ENCODE results near the gene PSMB5.
A peak's percentile ranks its signal among the peaks of the same experiment; 100 is the strongest.

The PSMB5 gene

DNA sequence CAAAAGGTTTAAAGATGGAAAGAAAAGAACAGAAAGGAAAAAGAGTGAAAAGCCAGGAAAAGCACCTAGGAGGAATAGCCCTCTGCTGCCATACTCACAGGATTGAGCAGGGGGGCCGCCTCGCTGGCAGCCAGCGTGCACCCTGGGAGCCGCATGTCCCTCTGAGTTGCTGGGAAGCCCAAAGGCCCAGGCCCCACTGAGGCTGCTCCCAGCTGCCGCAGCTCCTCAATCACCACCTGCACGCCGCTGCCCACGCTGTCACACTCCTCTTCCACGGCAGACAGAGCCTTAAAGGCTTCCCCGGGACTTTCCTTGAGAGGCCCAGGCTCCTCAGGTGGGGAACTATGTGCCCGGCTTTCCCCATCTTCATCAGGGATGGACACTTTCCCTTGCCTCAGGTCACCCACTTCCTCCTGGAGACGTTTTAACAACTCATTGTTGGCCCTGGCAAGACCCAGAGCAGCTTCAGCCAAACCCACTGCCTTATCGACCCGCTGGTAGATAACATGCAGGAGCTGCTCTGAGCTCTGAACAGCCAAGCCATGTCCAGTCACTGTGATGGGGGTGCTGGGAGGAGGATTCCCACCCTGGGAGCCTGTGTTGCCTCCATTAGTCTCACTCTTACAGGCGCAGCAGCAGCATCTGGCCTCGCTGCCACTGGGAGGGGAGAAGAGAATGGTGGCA lies 36.2 kb downstream of the PSMB5 start:
- in situ Hi-C loops (cut with MboI; ENCODE audit: low sequenced_read_pairs, unreplicated experiment): no loop called here
- no peak for DNase-seq (ENCODE audit: low spot score)
- TF ChIP-seq, protein P1, sequence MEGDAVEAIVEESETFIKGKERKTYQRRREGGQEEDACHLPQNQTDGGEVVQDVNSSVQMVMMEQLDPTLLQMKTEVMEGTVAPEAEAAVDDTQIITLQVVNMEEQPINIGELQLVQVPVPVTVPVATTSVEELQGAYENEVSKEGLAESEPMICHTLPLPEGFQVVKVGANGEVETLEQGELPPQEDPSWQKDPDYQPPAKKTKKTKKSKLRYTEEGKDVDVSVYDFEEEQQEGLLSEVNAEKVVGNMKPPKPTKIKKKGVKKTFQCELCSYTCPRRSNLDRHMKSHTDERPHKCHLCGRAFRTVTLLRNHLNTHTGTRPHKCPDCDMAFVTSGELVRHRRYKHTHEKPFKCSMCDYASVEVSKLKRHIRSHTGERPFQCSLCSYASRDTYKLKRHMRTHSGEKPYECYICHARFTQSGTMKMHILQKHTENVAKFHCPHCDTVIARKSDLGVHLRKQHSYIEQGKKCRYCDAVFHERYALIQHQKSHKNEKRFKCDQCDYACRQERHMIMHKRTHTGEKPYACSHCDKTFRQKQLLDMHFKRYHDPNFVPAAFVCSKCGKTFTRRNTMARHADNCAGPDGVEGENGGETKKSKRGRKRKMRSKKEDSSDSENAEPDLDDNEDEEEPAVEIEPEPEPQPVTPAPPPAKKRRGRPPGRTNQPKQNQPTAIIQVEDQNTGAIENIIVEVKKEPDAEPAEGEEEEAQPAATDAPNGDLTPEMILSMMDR (IDR thresholded peaks at IDR 0.05; ENCODE audit: borderline replicate concordance, control extremely low read depth, extremely low read depth, insufficient read depth, missing control alignments): no peak

DNA sequence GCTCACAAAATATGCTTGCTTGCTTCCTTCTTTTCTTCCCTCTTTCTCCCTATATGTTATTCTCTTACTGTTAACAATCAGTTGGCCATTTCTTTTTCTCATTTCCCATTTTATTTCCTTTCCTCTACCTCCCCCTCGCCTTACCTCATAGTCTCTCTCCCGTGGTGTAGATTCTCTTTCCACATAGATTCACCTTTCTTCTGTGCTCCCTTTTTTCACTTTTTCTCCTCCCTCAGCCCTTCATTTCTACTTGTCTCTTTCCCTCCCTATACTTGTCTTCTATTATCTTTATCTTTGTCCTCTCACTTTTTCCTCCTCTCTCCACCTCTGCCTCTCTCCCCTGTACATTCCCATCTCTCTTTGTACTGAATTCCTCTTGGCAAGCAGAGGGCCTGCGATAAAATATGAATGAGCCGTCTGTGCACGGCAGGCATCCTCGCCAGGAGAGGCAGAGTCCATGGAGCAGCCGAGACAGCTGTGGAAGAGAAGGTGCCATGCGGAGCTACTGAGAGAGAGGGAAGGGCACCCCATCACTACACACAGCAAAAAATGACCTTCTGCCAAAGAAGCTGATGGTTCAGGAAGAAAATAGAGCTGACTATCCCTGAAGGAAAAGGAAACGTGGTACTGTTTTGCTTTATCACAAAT lies 36.9 kb downstream of the PSMB5 start:
- DNase-seq (ENCODE audit: low spot score): no peak
- in situ Hi-C loops (cut with MboI; ENCODE audit: low sequenced_read_pairs, unreplicated experiment): no loop called here
- TF ChIP-seq, protein P1 (IDR thresholded peaks at IDR 0.05; ENCODE audit: borderline replicate concordance, control extremely low read depth, extremely low read depth, insufficient read depth, missing control alignments): no peak

DNA sequence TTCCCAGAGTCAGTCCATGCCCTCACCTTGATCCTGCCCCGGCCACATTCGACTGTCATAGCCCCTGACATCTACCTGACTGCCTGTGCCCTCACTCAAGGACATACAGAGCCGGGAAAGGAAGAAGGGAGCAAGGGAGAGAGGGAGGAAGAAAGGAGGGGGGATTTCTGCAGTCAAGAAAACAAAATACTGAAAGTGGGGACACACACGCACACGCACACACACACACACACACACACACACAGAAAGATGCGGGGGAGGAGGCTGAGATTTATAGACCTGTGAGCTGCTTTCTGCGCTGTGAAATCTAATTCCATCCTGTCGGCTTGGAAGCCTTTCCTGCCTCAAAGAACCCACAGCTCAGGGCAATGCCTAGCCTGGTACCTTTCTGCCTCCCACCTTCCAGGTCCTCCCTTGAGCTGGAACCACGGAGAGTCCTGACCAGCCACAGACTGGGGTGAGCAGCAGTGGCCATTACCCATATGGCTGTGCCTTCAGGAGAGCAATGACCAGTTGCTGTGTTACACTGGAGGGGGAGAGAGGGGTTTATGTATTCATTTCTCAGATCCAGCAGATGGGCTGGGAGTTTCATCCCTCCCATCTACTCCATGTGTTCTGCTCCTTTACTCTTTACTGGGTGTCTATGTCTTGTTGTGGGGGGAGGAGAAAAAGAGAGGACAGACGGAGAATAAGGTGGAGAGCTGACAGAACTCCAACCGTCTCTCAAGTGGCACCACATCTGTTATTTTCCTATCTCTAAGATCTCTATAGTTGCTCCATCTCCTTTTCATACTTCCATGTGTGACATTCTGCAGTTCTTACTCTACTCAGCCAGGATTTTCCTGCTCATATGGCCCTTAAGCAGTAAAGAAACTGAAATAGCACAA lies 37.7 kb downstream of the PSMB5 start:
- in situ Hi-C loops (cut with MboI; ENCODE audit: low sequenced_read_pairs, unreplicated experiment): no loop called here
- DNase-seq (ENCODE audit: low spot score): no peak
- TF ChIP-seq, protein P1 (IDR thresholded peaks at IDR 0.05; ENCODE audit: borderline replicate concordance, control extremely low read depth, extremely low read depth, insufficient read depth, missing control alignments): no peak

DNA sequence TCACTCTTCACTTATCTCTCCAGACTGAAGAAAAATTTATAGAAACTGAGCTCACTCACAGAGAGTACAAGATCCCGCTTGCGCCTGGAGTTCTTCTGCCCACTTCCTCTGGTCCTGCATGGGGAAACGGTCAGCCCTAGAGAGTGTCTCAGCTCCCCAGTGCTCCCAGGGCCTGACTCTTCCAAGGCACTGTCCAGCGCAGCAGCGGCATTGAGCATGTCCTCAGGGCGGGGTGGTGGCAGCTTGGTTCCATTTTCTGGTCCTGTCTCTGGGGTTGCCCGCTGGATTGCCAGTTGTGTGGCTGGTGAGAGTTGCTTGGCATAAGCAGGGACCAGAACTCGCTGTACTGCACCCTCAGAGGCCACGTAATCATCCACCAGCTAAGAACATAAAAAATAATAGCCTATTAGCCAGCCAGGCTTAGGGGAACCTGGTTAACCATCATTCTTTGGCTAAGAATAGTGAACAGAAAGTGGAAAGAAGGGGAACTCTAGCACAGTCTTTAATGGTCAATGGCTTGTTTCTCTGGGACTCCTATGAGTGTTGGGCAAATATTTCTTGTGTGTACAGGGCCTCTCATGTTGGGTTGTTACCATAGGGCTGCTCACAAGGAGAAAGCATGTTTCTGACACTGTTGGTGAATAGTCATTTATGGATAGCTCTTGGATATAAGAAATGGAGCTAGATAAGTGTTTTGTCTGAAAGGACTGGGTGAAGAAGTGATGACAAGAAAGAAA lies 38.6 kb downstream of the PSMB5 start:
- in situ Hi-C loops (cut with MboI; ENCODE audit: low sequenced_read_pairs, unreplicated experiment): no loop called here
- no peak for DNase-seq (ENCODE audit: low spot score)

DNA sequence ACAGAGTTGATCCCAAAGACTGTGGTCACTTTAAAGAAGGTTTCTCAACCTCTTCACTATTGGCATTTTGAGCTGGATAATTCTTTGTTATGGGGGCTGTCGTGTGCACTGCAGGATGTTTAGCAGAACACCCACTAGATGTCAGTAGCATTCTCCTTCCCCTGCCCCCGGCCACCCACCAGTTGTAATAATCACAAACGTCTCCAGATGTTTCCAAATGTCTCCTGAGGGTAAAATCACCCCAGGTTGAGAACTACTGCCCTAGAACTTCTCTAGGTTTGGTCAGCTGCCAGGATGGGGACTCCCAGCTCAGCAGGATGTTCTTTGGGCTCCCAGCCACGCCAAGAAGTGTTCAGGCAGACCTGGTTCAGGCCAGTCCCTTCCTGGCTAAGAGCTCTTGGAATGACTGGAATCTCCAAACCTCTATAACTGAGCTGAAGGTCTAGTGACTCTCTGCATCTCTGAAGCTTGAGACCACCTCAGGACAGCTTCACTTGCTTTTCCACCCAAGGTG lies 39.9 kb downstream of the PSMB5 start:
- in situ Hi-C loops (cut with MboI; ENCODE audit: low sequenced_read_pairs, unreplicated experiment): no loop called here

More for the DNA sequence above, 38.6 kb downstream of the PSMB5 start:
- TF ChIP-seq, protein P1 (IDR thresholded peaks at IDR 0.05; ENCODE audit: borderline replicate concordance, control extremely low read depth, extremely low read depth, insufficient read depth, missing control alignments): no peak

More for the DNA sequence above, 39.9 kb downstream of the PSMB5 start:
- DNase-seq (ENCODE audit: low spot score): peak; percentile 57
- TF ChIP-seq, protein P1 (IDR thresholded peaks at IDR 0.05; ENCODE audit: borderline replicate concordance, control extremely low read depth, extremely low read depth, insufficient read depth, missing control alignments): peak; percentile 65

All from GM13976 (cell line).